Ectodermal cell (in vitro differentiated cells): Measurements from ENCODE around the gene MAPK10.

Experiments used
- H3K27ac ChIP-seq: 2 replicates; pipeline ENCODE4 v1.7.0; 2013; ENCODE audit warnings: mild to moderate bottlenecking, low read depth, low read length; ENCODE audit not compliant: insufficient read depth, poor library complexity, severe bottlenecking
- H3K27me3 ChIP-seq: 2 replicates; pipeline ENCODE4 v1.7.0; 2013; ENCODE audit warnings: mild to moderate bottlenecking, low read length; ENCODE audit not compliant: insufficient read depth, control insufficient read depth, poor library complexity, severe bottlenecking
- H3K36me3 ChIP-seq: one replicate; pipeline ENCODE4 v1.7.0; 2013; ENCODE audit warnings: low read length; ENCODE audit not compliant: control insufficient read depth, insufficient read depth
- H3K4me1 ChIP-seq: one replicate; pipeline ENCODE4 v1.7.0; 2013; ENCODE audit warnings: low read length; ENCODE audit not compliant: control insufficient read depth, insufficient read depth
- H3K4me3 ChIP-seq: 2 replicates; pipeline ENCODE4 v1.7.0; 2013; ENCODE audit warnings: low read depth, low read length, control low read depth; ENCODE audit not compliant: insufficient read depth
- H3K9me3 ChIP-seq: 2 replicates; pipeline ENCODE4 v1.7.0; 2013; ENCODE audit warnings: mild to moderate bottlenecking, low read length, moderate library complexity; ENCODE audit not compliant: control insufficient read depth
- WGBS, 2 experiments: methylation state at CpG; one replicate each; pipeline ENCODE4 v1.1.7; 2013; ENCODE audit warnings: missing lambda C conversion rate in 2 of 2; 5-methylcytosine and 5-hydroxymethylcytosine counted together

Gene MAPK10

DNA sequence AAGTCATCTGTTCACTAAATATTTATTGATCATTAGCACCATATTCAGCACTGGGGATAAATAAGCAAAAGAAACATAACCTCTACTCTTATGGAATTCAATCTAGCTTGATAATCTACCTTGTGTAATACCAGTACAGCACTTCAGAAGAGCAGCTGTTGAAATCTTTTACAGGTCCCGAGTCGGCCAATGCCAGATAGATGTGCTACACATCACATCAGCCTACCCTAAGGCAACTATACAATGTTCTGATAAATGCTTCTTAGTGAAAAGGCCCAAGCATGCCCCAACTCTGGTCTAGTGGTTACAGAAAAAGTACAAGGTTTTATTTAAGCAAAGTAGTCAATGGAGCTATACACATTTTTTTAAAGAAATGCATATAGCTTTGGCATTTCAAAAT is 68.7 kb downstream of the MAPK10 start:
- H3K4me3 ChIP-seq = no peak overlapping the region
- no peaks in the 10 kb centered on the region for H3K9me3 ChIP-seq
- H3K27ac ChIP-seq = no peak overlapping the region
- H3K36me3 ChIP-seq = no peaks in the 10 kb centered on the region
- no peaks in the 10 kb centered on the region for H3K27me3 ChIP-seq
- H3K4me1 ChIP-seq = peaks cover 10% of the 10 kb centered on the region
- 96 to 100% methylated on average over 2 of the region's 2 CpGs for WGBS, 2 experiments

DNA sequence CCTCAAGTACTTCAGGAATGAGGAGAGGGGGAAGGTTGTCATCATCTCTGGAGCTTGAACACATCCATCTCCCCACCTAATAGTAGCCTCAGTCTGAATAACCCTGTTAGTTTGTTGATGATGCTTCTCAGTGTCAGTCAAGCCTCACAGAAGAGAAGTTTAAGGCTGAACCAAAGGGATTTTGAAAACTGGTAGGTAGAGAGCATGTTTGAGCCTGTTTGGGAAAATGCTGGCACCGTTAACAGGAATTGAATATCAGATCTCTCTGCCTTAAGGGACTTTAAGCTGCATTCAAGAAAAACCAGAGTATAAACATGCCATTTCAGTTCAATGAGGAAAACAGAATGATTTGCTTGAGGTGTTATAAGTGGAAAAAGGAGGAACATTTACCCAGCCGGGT is 73.1 kb downstream of the MAPK10 start:
- Histone ChIP-seq H3K4me3 (no peak overlapping the region), H3K36me3 (peaks cover 3% of the 10 kb centered on the region), H3K27ac (no peak overlapping the region), H3K9me3 (no peaks in the 10 kb centered on the region), H3K4me1 (no peaks in the 10 kb centered on the region), H3K27me3 (no peaks in the 10 kb centered on the region)
- 89 to 100% methylated on average over 2 of the region's 2 CpGs for WGBS, 2 experiments

DNA sequence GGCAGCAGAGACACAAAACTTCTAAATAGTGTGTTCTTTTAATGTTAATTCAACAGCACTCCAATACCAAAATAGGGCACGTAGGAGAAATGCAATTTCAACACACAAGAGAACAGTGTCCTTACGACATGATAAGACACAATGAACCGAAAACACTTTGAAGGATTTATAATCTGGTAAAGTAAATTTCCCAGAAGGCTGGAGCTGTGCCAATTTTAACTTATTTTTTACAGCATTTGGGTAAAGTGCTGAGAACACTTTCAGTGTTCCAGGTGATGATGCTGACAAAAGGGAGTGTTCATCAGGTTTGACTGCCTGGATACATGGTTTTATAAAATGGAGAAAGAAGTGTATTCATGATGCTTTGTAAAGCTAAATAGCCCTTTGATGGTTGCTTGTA is 76.5 kb downstream of the MAPK10 start:
- peaks cover 9% of the 10 kb centered on the region for H3K4me1 ChIP-seq
- no peak overlapping the region for H3K4me3 ChIP-seq
- 97 to 100% methylated on average over 3 of the region's 3 CpGs for WGBS, 2 experiments
- no peak overlapping the region for H3K27ac ChIP-seq
- no peaks in the 10 kb centered on the region for H3K27me3 ChIP-seq
- no peaks in the 10 kb centered on the region for H3K9me3 ChIP-seq
- H3K36me3 ChIP-seq = peaks cover 3% of the 10 kb centered on the region

DNA sequence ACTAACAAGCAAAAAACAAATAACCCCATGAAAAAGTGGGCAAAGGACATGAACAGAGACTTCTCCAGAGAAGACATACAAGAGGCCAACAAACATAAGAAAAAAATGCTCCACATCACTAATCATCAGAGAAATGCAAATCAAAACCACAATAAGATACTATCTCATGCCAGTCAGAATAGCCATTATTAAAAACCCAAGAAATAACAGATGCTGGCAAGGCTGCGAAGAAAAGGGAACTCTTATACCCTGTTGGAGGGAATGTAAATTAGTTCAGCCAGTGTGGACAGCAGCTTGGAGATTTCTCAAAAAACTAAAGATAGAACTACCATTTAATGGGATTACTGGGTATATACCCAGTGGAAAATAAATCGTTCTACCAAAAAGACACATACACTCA is 79.6 kb downstream of the MAPK10 start:
- no peak overlapping the region for H3K27ac ChIP-seq
- H3K36me3 ChIP-seq = peaks cover 3% of the 10 kb centered on the region
- no peaks in the 10 kb centered on the region for H3K9me3 ChIP-seq
- no peak overlapping the region for H3K4me3 ChIP-seq
- 95% methylated on average over 2 of the region's 2 CpGs; no CpG with 5 or more reads in 1 of the 2 experiments for WGBS, 2 experiments
- no peaks in the 10 kb centered on the region for H3K27me3 ChIP-seq
- peaks cover 9% of the 10 kb centered on the region for H3K4me1 ChIP-seq

DNA sequence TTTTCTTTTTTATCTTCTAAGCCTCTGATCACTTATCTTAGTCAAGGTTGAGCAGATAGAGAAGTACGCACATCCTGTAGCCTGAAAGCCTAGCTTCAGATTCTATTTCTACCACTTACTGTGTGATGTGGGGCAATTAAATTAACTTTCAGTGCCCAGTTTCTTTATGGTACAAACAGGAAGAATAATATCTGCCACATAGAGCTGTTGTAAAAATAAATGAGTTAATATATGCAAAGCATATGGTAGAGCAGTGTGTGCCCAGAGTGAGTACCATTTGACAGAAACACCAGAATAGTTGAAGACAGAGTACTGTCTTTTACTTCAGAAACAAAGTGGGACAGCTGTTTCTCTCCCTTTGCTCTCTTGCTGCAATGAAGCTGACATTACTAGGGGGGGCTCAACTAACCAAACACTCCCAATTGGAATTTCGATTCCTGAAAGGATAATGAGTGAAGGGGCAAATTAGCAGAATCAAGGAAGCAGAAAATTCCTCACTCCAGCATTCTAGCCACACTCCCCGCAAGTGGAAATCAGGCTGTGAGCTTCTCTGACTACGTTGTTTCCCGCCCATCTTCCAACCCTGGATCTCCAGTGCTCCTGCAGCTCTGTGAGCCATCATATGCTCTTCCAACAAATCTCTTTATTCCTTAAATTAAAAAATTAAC is 80.4 kb downstream of the MAPK10 start:
- peak overlapping the region; percentile 29 for H3K27ac ChIP-seq

DNA sequence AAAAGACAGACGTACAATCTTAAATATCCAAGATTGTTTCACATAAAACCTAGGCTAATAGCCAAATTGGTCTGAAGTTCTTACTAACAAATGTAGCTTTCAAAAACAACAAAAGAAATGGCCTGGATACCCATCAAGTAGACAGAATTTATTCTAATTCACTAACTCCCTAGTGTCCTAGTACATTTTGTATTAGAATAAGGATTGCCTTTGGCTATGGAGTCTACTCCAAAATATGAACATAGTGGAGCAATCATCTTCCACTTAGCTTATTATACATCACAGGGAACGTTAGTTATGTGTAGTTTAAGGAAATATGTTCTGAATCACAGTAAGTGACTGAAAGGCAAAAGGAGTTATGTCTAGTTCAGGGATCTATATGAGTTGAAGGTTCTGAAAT is 81.7 kb downstream of the MAPK10 start:
- H3K27ac ChIP-seq = no peak overlapping the region
- H3K36me3 ChIP-seq = no peaks in the 10 kb centered on the region
- WGBS, 2 experiments = 93 to 96% methylated on average over 1 to 2 of the region's 2 CpGs
- H3K9me3 ChIP-seq = no peaks in the 10 kb centered on the region
- no peaks in the 10 kb centered on the region for H3K27me3 ChIP-seq
- peaks cover 12% of the 10 kb centered on the region for H3K4me1 ChIP-seq
- no peak overlapping the region for H3K4me3 ChIP-seq

More for the DNA sequence above, 80.4 kb downstream of the MAPK10 start:
- Histone ChIP-seq H3K4me1 (peaks cover 12% of the 10 kb centered on the region), H3K9me3 (no peaks in the 10 kb centered on the region), H3K36me3 (peaks cover 3% of the 10 kb centered on the region), H3K4me3 (no peak overlapping the region), H3K27me3 (no peaks in the 10 kb centered on the region)
- 72 to 75% methylated on average over 4 to 5 of the region's 5 CpGs for WGBS, 2 experiments

DNA sequence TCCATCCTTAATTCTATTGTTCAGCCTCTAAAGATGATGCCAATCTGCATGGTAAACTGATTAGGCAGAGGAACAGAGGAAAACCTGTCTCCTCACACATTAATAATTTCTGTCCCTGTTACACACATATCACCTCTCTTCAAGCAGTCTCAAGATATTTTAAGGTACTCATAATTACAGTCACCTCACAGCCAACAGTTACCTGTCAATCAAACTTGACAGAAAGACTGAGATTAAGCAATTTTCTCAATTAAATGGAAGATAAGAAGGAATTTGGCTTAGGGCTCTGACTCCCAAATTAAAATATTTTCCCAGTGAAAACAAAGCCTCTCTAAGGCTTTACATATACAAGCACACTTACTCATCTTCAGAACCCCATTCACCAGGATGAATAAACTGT is 85.2 kb downstream of the MAPK10 start:
- H3K4me1 ChIP-seq = peaks cover 12% of the 10 kb centered on the region
- no peak overlapping the region for H3K27ac ChIP-seq
- H3K9me3 ChIP-seq = no peaks in the 10 kb centered on the region
- H3K36me3 ChIP-seq = no peaks in the 10 kb centered on the region
- H3K27me3 ChIP-seq = no peaks in the 10 kb centered on the region
- H3K4me3 ChIP-seq = no peak overlapping the region

DNA sequence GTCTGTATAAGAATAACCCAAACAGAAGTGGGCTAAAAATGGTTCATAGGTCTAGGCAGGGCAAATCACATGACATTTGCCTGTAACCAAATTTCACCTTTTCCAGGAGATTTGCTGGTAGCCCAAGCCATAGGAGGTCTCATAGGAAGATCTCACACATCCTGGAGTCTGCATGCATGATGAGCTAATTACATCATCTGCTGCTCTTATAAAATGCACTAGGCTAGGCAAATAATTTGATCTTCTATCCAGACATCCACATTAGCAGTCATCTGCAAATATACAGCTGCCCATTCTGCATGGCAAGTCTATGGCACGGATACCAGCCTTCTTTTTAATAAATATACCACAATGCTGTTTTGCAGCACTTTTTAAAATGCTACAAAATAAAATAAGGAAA is 87.2 kb downstream of the MAPK10 start:
- Histone ChIP-seq H3K27me3 (no peaks in the 10 kb centered on the region), H3K36me3 (no peaks in the 10 kb centered on the region), H3K27ac (no peak overlapping the region), H3K4me3 (no peak overlapping the region), H3K4me1 (peaks cover 7% of the 10 kb centered on the region), H3K9me3 (no peaks in the 10 kb centered on the region)
- WGBS, 2 experiments = 100% methylated on average over 1 of the region's 1 CpG

DNA sequence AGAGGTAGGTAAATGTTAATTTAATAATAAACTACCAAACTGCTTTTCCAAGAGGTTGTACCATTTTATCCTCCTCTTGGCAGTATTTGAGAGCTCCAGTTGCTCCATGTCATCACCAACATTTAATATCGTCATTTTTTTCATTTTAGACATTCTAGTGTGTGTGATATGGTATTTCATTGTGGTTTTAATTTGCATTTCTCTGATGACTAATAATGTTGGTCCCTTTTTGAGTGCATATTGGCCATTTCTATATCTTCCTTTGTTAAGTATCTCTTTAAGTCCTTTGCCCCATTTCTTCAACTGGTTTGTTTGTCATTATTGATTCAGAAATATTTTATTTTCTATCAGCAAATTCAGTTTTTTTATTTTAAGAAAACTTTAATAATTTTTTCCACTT is 88.8 kb downstream of the MAPK10 start:
- H3K4me1 ChIP-seq = peaks cover 7% of the 10 kb centered on the region
- no peak overlapping the region for H3K27ac ChIP-seq
- 100% methylated on average over 1 of the region's 1 CpG; no CpG with 5 or more reads in 1 of the 2 experiments for WGBS, 2 experiments
- no peaks in the 10 kb centered on the region for H3K9me3 ChIP-seq
- H3K27me3 ChIP-seq = no peaks in the 10 kb centered on the region
- no peaks in the 10 kb centered on the region for H3K36me3 ChIP-seq
- H3K4me3 ChIP-seq = no peak overlapping the region

DNA sequence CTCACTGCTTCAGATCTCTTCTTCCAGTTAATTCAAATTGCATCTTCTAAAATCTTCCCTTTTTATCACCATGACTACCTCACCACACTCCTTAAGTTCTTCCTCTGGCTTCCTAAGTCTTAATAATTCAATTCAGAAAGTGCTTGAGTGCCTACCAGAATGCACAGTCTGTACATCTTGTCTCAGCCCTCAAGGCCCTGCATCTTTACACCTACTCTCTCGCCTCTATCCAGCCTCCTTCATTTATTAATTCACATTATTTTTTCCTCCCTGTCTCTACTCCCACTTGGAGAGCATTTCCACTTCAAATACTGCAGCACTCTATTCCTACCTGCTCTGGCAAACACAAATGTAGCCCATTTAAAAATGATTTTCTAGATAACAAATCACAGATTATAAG is 90.5 kb downstream of the MAPK10 start:
- 89 to 93% methylated on average over 1 of the region's 1 CpG for WGBS, 2 experiments
- Histone ChIP-seq H3K27ac (no peak overlapping the region), H3K9me3 (no peaks in the 10 kb centered on the region), H3K36me3 (no peaks in the 10 kb centered on the region), H3K4me3 (no peak overlapping the region), H3K27me3 (no peaks in the 10 kb centered on the region), H3K4me1 (peaks cover 8% of the 10 kb centered on the region)

DNA sequence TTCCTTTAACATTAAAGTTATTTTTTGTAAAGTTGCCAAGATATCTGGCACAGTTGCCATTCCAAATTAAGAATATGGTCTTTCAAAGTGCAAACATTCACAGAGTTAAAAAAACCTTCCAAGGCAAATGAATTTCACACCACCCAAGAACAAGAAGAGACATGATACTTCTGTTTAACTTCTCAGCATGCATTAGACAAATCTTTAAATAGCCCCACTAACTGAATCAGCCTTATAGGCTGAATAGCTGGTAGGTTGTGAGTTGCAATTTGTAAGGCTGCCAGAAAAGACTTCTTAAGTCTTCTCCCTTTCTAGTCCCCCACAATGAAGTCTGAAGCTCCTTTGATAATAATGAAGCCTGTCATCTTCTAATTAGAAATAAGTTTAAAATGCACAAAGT is 95.6 kb downstream of the MAPK10 start:
- Histone ChIP-seq H3K36me3 (no peaks in the 10 kb centered on the region), H3K27ac (no peak overlapping the region), H3K4me3 (no peak overlapping the region), H3K27me3 (no peaks in the 10 kb centered on the region), H3K4me1 (peaks cover 4% of the 10 kb centered on the region), H3K9me3 (no peaks in the 10 kb centered on the region)
